HG02840 (cell line): ENCODE data around the gene NEURL1.
"Not testable (repeated sequence)": the region's sequence is repeated elsewhere in the genome, so short reads cannot be mapped to it uniquely, and the experiment has no call there.

Source experiments
- ATAC-seq: cut with Tn5 transposase; IDR thresholded peaks from one replicate; pipeline ENCODE4 v1.9.1; 2021; ENCODE audit warnings: mild to moderate bottlenecking, moderate library complexity, moderate number of reproducible peaks; ENCODE audit not compliant: unreplicated experiment, low FRiP score

The NEURL1 gene

GRCh38 chr10:103492655-103493261, 747 bp upstream of the NEURL1 start:
- no peak for ATAC-seq

- no peak for ATAC-seq
These were observed 692 bp downstream of the NEURL1 start for GRCh38 chr10:103493916-103494877.

GRCh38 chr10:103495321-103495720, 1.8 kb downstream of the NEURL1 start:
- ATAC-seq, result no peak

- no peak for ATAC-seq
These were observed 3.8 kb downstream of the NEURL1 start for GRCh38 chr10:103497161-103497915.

GRCh38 chr10:103498936-103499638, 5.6 kb downstream of the NEURL1 start:
- ATAC-seq, result no peak

GRCh38 chr10:103499881-103500280, 6.4 kb downstream of the NEURL1 start:
- ATAC-seq, result no peak

- no peak for ATAC-seq
These were observed 7.0 kb downstream of the NEURL1 start for GRCh38 chr10:103500481-103500880.

GRCh38 chr10:103501186-103501585, 7.7 kb downstream of the NEURL1 start:
- ATAC-seq, result no peak

GRCh38 chr10:103502849-103503660, 9.6 kb downstream of the NEURL1 start:
- ATAC-seq, result no peak

- not testable (repeated sequence) for ATAC-seq
These were observed 10.3 kb downstream of the NEURL1 start for GRCh38 chr10:103503777-103504176.

GRCh38 chr10:103504181-103504783, 10.8 kb downstream of the NEURL1 start:
- no peak for ATAC-seq

GRCh38 chr10:103506061-103506460, 12.6 kb downstream of the NEURL1 start:
- ATAC-seq, result no peak

- ATAC-seq, result no peak
These were observed 14.0 kb downstream of the NEURL1 start for GRCh38 chr10:103507235-103508191.

- ATAC-seq, result no peak
These were observed 16.7 kb downstream of the NEURL1 start for GRCh38 chr10:103510046-103510685.

- no peak for ATAC-seq
These were observed 17.6 kb downstream of the NEURL1 start for GRCh38 chr10:103510791-103511752.

GRCh38 chr10:103512166-103512565, 18.7 kb downstream of the NEURL1 start:
- ATAC-seq, result no peak
